NCI-H510A treated with DMSO at 0.1 percent for 48 hours (cell line): ENCODE results near the gene HYDIN.
"Not testable (repeated sequence)": the region's sequence is repeated elsewhere in the genome, so short reads cannot be mapped to it uniquely, and the experiment has no call there.

ENCODE experiments used
- DNase-seq: peaks from one replicate; lab custom pipeline; 2025; lab: John Stamatoyannopoulos, UW

Gene HYDIN

GRCh38 chr16:71105881-71106280 lies 124.6 kb downstream of the HYDIN start:
- not testable (repeated sequence) for DNase-seq

DNA sequence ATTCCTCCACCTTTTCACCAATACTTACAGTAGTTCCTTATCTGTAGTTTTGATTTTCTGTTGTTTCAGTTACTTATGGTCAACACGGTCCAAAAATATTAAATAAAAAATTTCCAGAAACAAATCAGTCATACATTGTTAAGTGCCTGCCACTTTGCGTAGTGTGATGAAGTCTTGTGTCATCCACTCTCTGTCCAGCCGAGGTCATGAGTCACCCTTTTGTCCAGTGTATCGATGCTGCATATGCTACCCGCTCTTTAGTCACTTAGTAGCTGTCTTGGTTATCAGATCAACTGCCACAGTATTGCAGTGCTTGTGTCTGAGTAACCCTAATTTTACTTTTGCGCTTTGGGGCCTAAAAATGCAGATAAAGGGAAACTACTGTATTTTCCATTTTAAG lies 146.9 kb downstream of the HYDIN start:
- DNase-seq, result not testable (repeated sequence)

GRCh38 chr16:71080777-71081176 lies 149.7 kb downstream of the HYDIN start:
- not testable (repeated sequence) for DNase-seq

GRCh38 chr16:71080262-71080661 lies 150.3 kb downstream of the HYDIN start:
- not testable (repeated sequence) for DNase-seq

- DNase-seq, result not testable (repeated sequence)
Observed at GRCh38 chr16:71070651-71071050, 159.9 kb downstream of the HYDIN start.

- DNase-seq, result not testable (repeated sequence)
Observed at GRCh38 chr16:71069842-71070241, 160.7 kb downstream of the HYDIN start.

- DNase-seq, result not testable (repeated sequence)
Observed at GRCh38 chr16:71053897-71054609, 176.5 kb downstream of the HYDIN start.

DNA sequence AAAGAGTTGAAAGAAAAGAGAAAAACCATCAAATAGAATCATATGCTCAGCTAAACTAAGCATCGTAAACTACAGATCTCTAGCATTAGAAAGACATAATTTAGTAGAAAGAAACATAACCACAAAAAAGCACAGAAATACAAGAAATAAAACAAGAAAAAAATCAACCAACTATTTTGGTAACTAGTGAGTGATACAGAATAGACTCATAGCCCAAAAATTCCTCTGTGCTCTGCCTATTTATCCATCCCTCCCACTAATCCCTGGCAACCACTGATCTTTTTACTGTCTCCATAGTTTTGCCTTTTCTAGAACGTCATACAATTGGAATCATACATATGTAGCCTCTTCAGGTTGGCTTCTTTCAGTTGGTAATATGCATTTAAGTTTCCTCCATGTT lies 180.2 kb downstream of the HYDIN start:
- DNase-seq, result not testable (repeated sequence)

GRCh38 chr16:71039368-71040111 lies 191.0 kb downstream of the HYDIN start:
- not testable (repeated sequence) for DNase-seq

DNA sequence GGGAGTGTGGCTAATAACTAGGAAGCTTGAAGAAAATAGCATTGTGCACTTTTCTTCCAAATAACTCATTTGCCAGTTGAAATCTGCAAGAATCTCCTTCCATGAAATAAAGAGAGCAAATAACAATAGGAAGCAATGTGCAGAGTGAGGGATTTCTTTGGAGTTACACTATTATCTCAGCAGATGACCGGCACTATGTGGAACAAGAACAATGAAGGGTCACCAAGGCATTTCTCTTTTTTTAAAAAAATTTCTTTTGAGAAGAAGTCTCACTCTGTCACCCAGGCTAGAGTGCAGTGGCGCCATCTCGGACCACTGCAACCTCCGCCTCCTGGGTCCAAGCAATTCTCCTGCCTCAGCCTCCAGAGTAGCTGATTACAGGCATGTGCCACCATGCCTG lies 192.1 kb downstream of the HYDIN start:
- not testable (repeated sequence) for DNase-seq

DNA sequence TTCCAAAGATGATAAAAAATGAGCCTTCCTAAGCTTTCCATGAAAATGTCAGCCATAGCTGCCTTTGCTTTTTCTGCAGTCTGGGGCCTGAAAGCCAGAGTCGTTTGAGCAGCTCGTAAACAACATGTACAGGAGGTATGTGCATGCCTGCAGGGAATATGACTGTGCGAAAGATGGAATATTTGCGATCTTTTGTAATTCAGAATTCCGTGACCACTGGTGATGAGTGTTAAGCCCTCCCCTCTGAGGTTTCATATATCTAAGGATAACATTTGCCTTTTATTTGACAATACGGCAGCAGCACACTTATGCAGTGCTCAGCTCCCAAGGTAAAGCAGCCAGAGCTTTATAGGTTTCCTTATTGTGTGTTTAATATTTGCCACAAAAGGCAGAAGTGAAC lies 192.5 kb downstream of the HYDIN start:
- DNase-seq, result not testable (repeated sequence)

- DNase-seq, result not testable (repeated sequence)
Observed at GRCh38 chr16:71028032-71028727, 202.3 kb downstream of the HYDIN start.

DNA sequence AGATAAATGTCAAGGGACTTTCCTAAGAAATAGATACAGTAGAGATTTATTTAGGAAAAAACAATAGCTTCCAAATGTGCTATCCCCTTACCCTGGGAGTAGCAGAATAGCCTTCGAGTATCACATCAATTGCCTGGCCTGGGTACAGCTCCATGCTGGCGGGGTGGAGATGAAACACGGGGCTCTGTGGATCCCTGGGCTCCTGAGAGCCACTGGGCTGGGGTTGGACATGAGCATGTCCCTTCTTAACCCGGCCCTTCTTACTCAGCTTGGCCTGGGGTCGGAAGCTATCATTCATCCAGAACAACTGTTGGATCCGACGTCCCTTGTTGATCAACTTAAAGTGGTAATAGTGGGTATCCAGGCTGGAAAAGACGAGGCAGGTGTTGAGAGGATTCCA lies 203.0 kb downstream of the HYDIN start:
- not testable (repeated sequence) for DNase-seq

GRCh38 chr16:71023851-71024439 lies 206.6 kb downstream of the HYDIN start:
- not testable (repeated sequence) for DNase-seq

GRCh38 chr16:71021961-71022537 lies 208.5 kb downstream of the HYDIN start:
- DNase-seq, result not testable (repeated sequence)

- DNase-seq, result not testable (repeated sequence)
Observed at GRCh38 chr16:71019067-71019682, 211.3 kb downstream of the HYDIN start.

GRCh38 chr16:71015419-71015818 lies 215.1 kb downstream of the HYDIN start:
- DNase-seq, result not testable (repeated sequence)

GRCh38 chr16:71009440-71010223 lies 220.9 kb downstream of the HYDIN start:
- DNase-seq, result not testable (repeated sequence)

GRCh38 chr16:71006516-71006915 lies 224.0 kb downstream of the HYDIN start:
- DNase-seq, result not testable (repeated sequence)

- DNase-seq, result not testable (repeated sequence)
Observed at GRCh38 chr16:70999735-71000134, 230.8 kb downstream of the HYDIN start.
